H1 (cell line): ENCODE data around the gene OGFOD2. TPM values are rescaled to one million over a fixed set of nuclear protein-coding genes. Genes with fewer than 3 reads are reported as not detected.

ENCODE experiments used
- CTCF ChIA-PET: fragments of 300-600 bp; sonication (Branson Sonifier 250); formaldehyde crosslinking; loops from one replicate; lab custom pipeline; 2021; ENCODE audit not compliant: partially characterized antibody; lab: Charles Lee
- POLR2A ChIA-PET: fragments of 300-600 bp; sonication (Branson Sonifier 250); formaldehyde crosslinking; loops from one replicate; lab custom pipeline; 2021; ENCODE audit warnings: inconsistent platforms; ENCODE audit not compliant: partially characterized antibody; lab: Charles Lee
- DNase-seq, 2 experiments: peaks; one replicate each; pipeline versions ENCODE4 v3.0.0 to v3.0.0-alpha.2; 2010 to 2022; ENCODE audit warnings: low spot score in 2 of 2, low read depth in 1 of 2, mixed read lengths in 1 of 2
- FAIRE-seq: peaks from 2 replicates; lab custom pipeline; 2011; peaks lifted over from hg19 to GRCh38; lab: Jason Lieb, UNC
- H2AFZ ChIP-seq: 2 replicates; pipeline ENCODE4 v1.8.1; 2012; ENCODE audit warnings: low read length, inconsistent platforms
- H2AK5ac ChIP-seq: 2 replicates; pipeline ENCODE4 v1.6.1; 2013; ENCODE audit warnings: low read depth, low read length
- H2BK120ac ChIP-seq: replicated peaks from 2 replicates; pipeline ENCODE3; 2013; ENCODE audit warnings: low read depth, low read length, inconsistent platforms
- H2BK12ac ChIP-seq: 2 replicates; pipeline ENCODE4 v1.6.1; 2013; ENCODE audit warnings: low read depth, low read length
- H2BK15ac ChIP-seq: 2 replicates; pipeline ENCODE4 v1.6.1; 2013; ENCODE audit warnings: low read length
- H2BK20ac ChIP-seq: 2 replicates; pipeline ENCODE4 v1.6.1; 2013; ENCODE audit warnings: low read length
- H2BK5ac ChIP-seq: 2 replicates; pipeline ENCODE4 v1.6.1; 2013; ENCODE audit warnings: low read depth, low read length
- H3K14ac ChIP-seq: 2 replicates; pipeline ENCODE4 v1.6.1; 2013; ENCODE audit warnings: inconsistent platforms; ENCODE audit not compliant: insufficient read length
- H3K18ac ChIP-seq: 2 replicates; pipeline ENCODE4 v1.6.1; 2013; ENCODE audit warnings: low read length; ENCODE audit errors: extremely low read depth
- H3K23ac ChIP-seq: 2 replicates; pipeline ENCODE4 v1.6.1; 2013; ENCODE audit warnings: inconsistent platforms; ENCODE audit not compliant: insufficient read length
- H3K23me2 ChIP-seq: 2 replicates; pipeline ENCODE4 v1.6.1; 2013; ENCODE audit warnings: low read depth, low read length
- H3K27ac ChIP-seq: 2 replicates; pipeline ENCODE4 v1.6.1; 2011; ENCODE audit warnings: low read depth, low read length, inconsistent platforms
- H3K27me3 ChIP-seq, 4 experiments: replicated peaks in 1 of 4; 1 replicate in 1 of 4; 2 replicates in 3 of 4; pipeline versions ENCODE4 v1.6.1 to v1.8.1; 2011 to 2013; ENCODE audit warnings: low read length in 3 of 4, mild to moderate bottlenecking in 3 of 4, inconsistent platforms in 2 of 4, mixed read lengths in 2 of 4, moderate library complexity in 1 of 4; ENCODE audit not compliant: control insufficient read depth in 3 of 4, insufficient read depth in 3 of 4; ENCODE audit errors: extremely low read depth in 1 of 4
- H3K36me3 ChIP-seq, 4 experiments: 2 replicates each; pipeline versions ENCODE4 v1.6.1 to v1.8.1; 2011 to 2013; ENCODE audit warnings: mild to moderate bottlenecking in 4 of 4, low read length in 3 of 4, moderate library complexity in 2 of 4, control low read depth in 1 of 4, inconsistent platforms in 1 of 4; ENCODE audit not compliant: insufficient read depth in 4 of 4, control insufficient read depth in 2 of 4
- H3K4ac ChIP-seq: replicated peaks from 2 replicates; pipeline ENCODE3; 2013; ENCODE audit warnings: low read length, low read depth, mixed read lengths, inconsistent platforms; ENCODE audit not compliant: insufficient read length
- H3K4me1 ChIP-seq, 4 experiments: replicated peaks in 1 of 4; 1 replicate in 1 of 4; 2 replicates in 3 of 4; pipeline versions ENCODE4 v1.6.1 to v1.8.1; 2011 to 2013; ENCODE audit warnings: low read length in 3 of 4, inconsistent platforms in 2 of 4, mixed read lengths in 1 of 4; ENCODE audit not compliant: insufficient read depth in 4 of 4, control insufficient read depth in 3 of 4
- H3K4me2 ChIP-seq, 2 experiments: 2 replicates each; pipeline versions ENCODE4 v1.6.1 to v1.8.1; 2011 to 2013; ENCODE audit warnings: low read depth in 2 of 2, low read length in 2 of 2, control low read depth in 1 of 2, inconsistent platforms in 1 of 2, mild to moderate bottlenecking in 1 of 2; ENCODE audit not compliant: insufficient read depth in 1 of 2
- H3K4me3 ChIP-seq, 4 experiments: fragments of 200-600, 300-600 bp in 1 of 4; sonication (generic), shearing (Covaris generic), sonication (Bioruptor Twin) in 1 of 4; 2 replicates each; pipeline versions ENCODE4 v1.5.1 to v1.8.1; 2011 to 2016; ENCODE audit warnings: low read length in 4 of 4, low read depth in 3 of 4, control low read depth in 2 of 4, inconsistent platforms in 2 of 4, mild to moderate bottlenecking in 2 of 4, mixed read lengths in 1 of 4, moderate library complexity in 1 of 4; ENCODE audit not compliant: insufficient read depth in 2 of 4; ENCODE audit errors: extremely low read depth in 1 of 4
- H3K56ac ChIP-seq: replicated peaks from 2 replicates; pipeline ENCODE3; 2013; ENCODE audit warnings: low read depth, mild to moderate bottlenecking, mixed read lengths, low read length, inconsistent platforms; ENCODE audit not compliant: insufficient read length
- H3K79me1 ChIP-seq: 2 replicates; pipeline ENCODE4 v1.6.1; 2013; ENCODE audit warnings: low read depth, low read length, control low read depth
- H3K79me2 ChIP-seq, 2 experiments: 2 replicates each; pipeline versions ENCODE4 v1.6.1 to v1.8.1; 2012 to 2013; ENCODE audit warnings: low read length in 2 of 2, mild to moderate bottlenecking in 2 of 2, inconsistent platforms in 1 of 2; ENCODE audit not compliant: insufficient read depth in 2 of 2, control insufficient read depth in 1 of 2
- H3K9ac ChIP-seq, 4 experiments: replicated peaks in 1 of 4; 1 replicate in 1 of 4; 2 replicates in 3 of 4; pipeline versions ENCODE4 v1.6.1 to v1.8.1; 2011 to 2013; ENCODE audit warnings: low read depth in 3 of 4, low read length in 3 of 4, control low read depth in 2 of 4, mild to moderate bottlenecking in 2 of 4, moderate library complexity in 2 of 4, inconsistent platforms in 1 of 4; ENCODE audit errors: extremely low read depth in 1 of 4
- H3K9me3 ChIP-seq, 2 experiments: 2 replicates each; pipeline versions ENCODE4 v1.6.1 to v1.8.1; 2012 to 2013; ENCODE audit warnings: mild to moderate bottlenecking in 2 of 2, moderate library complexity in 2 of 2, control low read depth in 1 of 2, inconsistent platforms in 1 of 2, low read depth in 1 of 2, low read length in 1 of 2, mixed read lengths in 1 of 2; ENCODE audit not compliant: insufficient read depth in 2 of 2
- H4K20me1 ChIP-seq, 2 experiments: replicated peaks in 1 of 2; 2 replicates each; pipeline versions ENCODE3 to v1.8.1; 2011 to 2013; ENCODE audit warnings: inconsistent platforms in 2 of 2, low read length in 2 of 2, mild to moderate bottlenecking in 1 of 2; ENCODE audit not compliant: insufficient read depth in 2 of 2, control insufficient read depth in 1 of 2
- H4K5ac ChIP-seq: 2 replicates; pipeline ENCODE4 v1.6.1; 2013; ENCODE audit warnings: low read length, low read depth, mixed read lengths, inconsistent platforms; ENCODE audit not compliant: insufficient read length
- H4K8ac ChIP-seq: 2 replicates; pipeline ENCODE4 v1.8.0; 2013; ENCODE audit warnings: mild to moderate bottlenecking, moderate library complexity, low read length, inconsistent platforms; ENCODE audit not compliant: insufficient read depth; ENCODE audit errors: extremely low read depth
- H4K91ac ChIP-seq: replicated peaks from 2 replicates; pipeline ENCODE3; 2013; ENCODE audit warnings: low read length, mixed read lengths, inconsistent platforms; ENCODE audit not compliant: insufficient read length
- FOSL1 ChIP-seq: IDR thresholded peaks from 2 replicates; pipeline ENCODE4 v1.6.1; 2011; ENCODE audit warnings: mild to moderate bottlenecking, low read depth, low read length, moderate library complexity; ENCODE audit not compliant: insufficient read depth
- NANOG ChIP-seq: IDR thresholded peaks from 2 replicates; pipeline ENCODE4 v1.6.1; 2011; ENCODE audit warnings: low read length, low read depth, mild to moderate bottlenecking, inconsistent platforms; ENCODE audit not compliant: insufficient read depth, poor library complexity, severe bottlenecking
- RAD21 ChIP-seq, 2 experiments: IDR thresholded peaks in 1 of 2; conservative IDR thresholded peaks in 1 of 2; 2 replicates each; pipeline ENCODE4 v1.6.1; 2011; ENCODE audit warnings: low read depth in 2 of 2, low read length in 2 of 2, improper control_type of control experiment in 1 of 2, inconsistent platforms in 1 of 2, mild to moderate bottlenecking in 1 of 2, moderate library complexity in 1 of 2
- RFX5 ChIP-seq: IDR thresholded peaks from 2 replicates; pipeline ENCODE4 v1.6.1; 2011; ENCODE audit warnings: low read depth, low read length, improper control_type of control experiment, borderline replicate concordance
- SAP30 ChIP-seq: fragments of 300-600 bp; sonication (generic); IDR thresholded peaks from 2 replicates; pipeline ENCODE4 v1.7.1; 2012; ENCODE audit warnings: low read length, moderate library complexity, mild to moderate bottlenecking, inconsistent platforms; ENCODE audit not compliant: insufficient read depth, insufficient replicate concordance
- SUZ12 ChIP-seq: fragments of 200-600 bp; sonication (generic); IDR thresholded peaks from 2 replicates; pipeline ENCODE4 v1.6.1; 2012; ENCODE audit warnings: mild to moderate bottlenecking, inconsistent platforms, low read length, moderate library complexity, mixed read lengths
- TAF1 ChIP-seq: IDR thresholded peaks from 2 replicates; pipeline ENCODE4 v1.6.1; 2011; ENCODE audit warnings: mild to moderate bottlenecking, low read depth, low read length
- TBP ChIP-seq: IDR thresholded peaks from 2 replicates; pipeline ENCODE4 v1.6.1; 2011; ENCODE audit warnings: low read depth, low read length, improper control_type of control experiment
- WGBS, 2 experiments: shearing (Covaris generic) in 1 of 2; methylation state at CpG; one replicate each; pipeline versions ENCODE4 v1.1.6 to v1.1.7; 2013 to 2015; ENCODE audit warnings: low lambda C conversion rate in 2 of 2, mixed read lengths in 2 of 2, inconsistent platforms in 1 of 2, low coverage in 1 of 2, missing lambda C conversion rate in 1 of 2; ENCODE audit not compliant: insufficient replicate concordance in 2 of 2, insufficient coverage in 1 of 2, insufficient read length in 1 of 2; ENCODE audit errors: extremely low coverage in 1 of 2, missing lambda C conversion rate in 1 of 2; 5-methylcytosine and 5-hydroxymethylcytosine counted together
- polyA plus RNA-seq, 7 experiments: library from polyadenylated mRNA; depleted of rRNA in 3 of 7; stranded (reverse) in 5 of 7; unstranded in 2 of 7; fragments of >200 nt in 5 of 7; fragments of 200-250 nt in 2 of 7; gene quantifications; 1 replicate in 5 of 7; 2 replicates in 1 of 7; 4 replicates in 1 of 7; pipeline versions ENCODE4 v1.2.1 to v1.2.3, GENCODE V29; 2011 to 2013; ENCODE audit warnings: missing spikeins in 2 of 7, mixed read lengths in 2 of 7
- total RNA-seq: library from RNA; stranded (reverse); fragmentation: NEBNext Ultra II Directional; extraction: Animal tissue kit (Norgen Biotek cat#: 25700); gene quantifications from 2 replicates; pipeline ENCODE4 v1.2.1, GENCODE V29; 2021

The OGFOD2 gene
- total and polyA plus RNA-seq, 2 of the 8 experiments (the other 6 are each of a cell fraction or from before 2014, with no cell fraction given): 17.3 to 20.3 TPM

- POLR2A ChIA-PET: interaction anchor here (0.6 kb wide), 1 partner anchor 72 kb away, joined by 3 read pairs; no protein-coding TSS in a partner anchor
- H3K18ac ChIP-seq: no peak overlapping the region
- TF ChIP-seq SUZ12 (no peak), TBP (no peak), FOSL1 (no peak), RAD21 (IDR thresholded peaks at IDR 0.05 in 1 of 2, conservative IDR thresholded peaks at IDR 0.05 in 1 of 2; ENCODE audit: low read depth in 2 of 2, low read length in 2 of 2) (peak; percentile 96 to 98), RFX5 (no peak), SAP30 (no peak), NANOG (no peak), TAF1 (no peak)
Measured at GRCh38 chr12:122951979-122952892, 22.8 kb upstream of the OGFOD2 start.

More at GRCh38 chr12:122951979-122952892, 22.8 kb upstream of the OGFOD2 start:
- Histone ChIP-seq H2BK120ac (no peak overlapping the region), H3K4me1 (no peaks in the 10 kb centered on the region), H3K4me3 (no peak overlapping the region), H3K36me3 (no peaks in the 10 kb centered on the region), H2AFZ (no peak overlapping the region), H3K23me2 (no peaks in the 10 kb centered on the region), H3K23ac (no peak overlapping the region), H4K5ac (no peak overlapping the region), H3K79me2 (no peaks in the 10 kb centered on the region), H2BK5ac (no peak overlapping the region), H4K8ac (no peak overlapping the region), H3K4me2 (no peak overlapping the region), H3K79me1 (no peaks in the 10 kb centered on the region), H3K9ac (no peak overlapping the region), H3K14ac (no peak overlapping the region), H3K56ac (no peak overlapping the region), H2BK15ac (no peak overlapping the region), H3K27ac (no peak overlapping the region), H3K4ac (no peak overlapping the region), H4K91ac (no peak overlapping the region), H2BK20ac (no peak overlapping the region), H4K20me1 (peaks cover 3 to 10% of the 10 kb centered on the region in 2 experiments), H2BK12ac (no peak overlapping the region), H2AK5ac (no peak overlapping the region), H3K9me3 (no peaks in the 10 kb centered on the region), H3K27me3 (no peaks in the 10 kb centered on the region)
- CTCF ChIA-PET: interaction anchor here (0.5 to 21.5 kb wide), 28 partner anchors 7 to 296 kb away, joined by 3 to 473 read pairs (median 4); no protein-coding TSS in a partner anchor
- WGBS, 2 experiments: 75% methylated on average over 12 of the region's 12 CpGs; no CpG with 5 or more reads in 1 of the 2 experiments
- FAIRE-seq (peak; percentile 48), DNase-seq (peak in 1 of 2 experiments; percentile 73)
